Measurements from ENCODE around the gene DOCK9.

Gene DOCK9

GRCh38 chr13:98810746-98811145, 167.1 kb downstream of the DOCK9 start:
- no peak for TF ChIP-seq ZNF274 (IDR thresholded peaks at IDR 0.05; ENCODE audit: low read depth, low read length)

GRCh38 chr13:98809345-98809777, 168.5 kb downstream of the DOCK9 start:
- H3K4me3 ChIP-seq (ENCODE audit: low read length): no peak overlapping the region
- TF ChIP-seq ZNF274 (IDR thresholded peaks at IDR 0.05; ENCODE audit: low read depth, low read length): no peak

More at GRCh38 chr13:98810746-98811145, 167.1 kb downstream of the DOCK9 start:
- no peak overlapping the region for H3K4me3 ChIP-seq (ENCODE audit: low read length)

DNA sequence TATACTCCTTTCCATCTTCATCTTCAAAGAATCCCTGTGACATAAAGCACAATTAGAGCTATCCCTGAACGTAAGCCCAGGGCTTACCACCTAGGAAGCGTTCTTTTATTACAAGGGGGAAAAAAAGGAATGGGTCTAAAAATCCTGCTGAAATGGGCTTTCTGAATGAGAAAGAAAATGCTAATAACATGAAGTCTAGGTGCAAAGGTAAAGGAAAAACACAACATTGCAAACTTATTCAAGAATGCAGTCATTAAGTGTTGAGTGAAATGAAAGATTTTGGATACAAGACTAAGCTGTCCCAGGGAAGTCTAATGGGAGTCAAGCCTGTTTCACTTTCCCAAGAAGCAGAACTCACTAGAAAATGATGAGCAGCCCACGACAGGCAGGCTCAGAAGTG, 170.1 kb downstream of the DOCK9 start:
- no peak overlapping the region for H3K4me3 ChIP-seq (ENCODE audit: low read length)
- no peak for TF ChIP-seq ZNF274 (IDR thresholded peaks at IDR 0.05; ENCODE audit: low read depth, low read length)

DNA sequence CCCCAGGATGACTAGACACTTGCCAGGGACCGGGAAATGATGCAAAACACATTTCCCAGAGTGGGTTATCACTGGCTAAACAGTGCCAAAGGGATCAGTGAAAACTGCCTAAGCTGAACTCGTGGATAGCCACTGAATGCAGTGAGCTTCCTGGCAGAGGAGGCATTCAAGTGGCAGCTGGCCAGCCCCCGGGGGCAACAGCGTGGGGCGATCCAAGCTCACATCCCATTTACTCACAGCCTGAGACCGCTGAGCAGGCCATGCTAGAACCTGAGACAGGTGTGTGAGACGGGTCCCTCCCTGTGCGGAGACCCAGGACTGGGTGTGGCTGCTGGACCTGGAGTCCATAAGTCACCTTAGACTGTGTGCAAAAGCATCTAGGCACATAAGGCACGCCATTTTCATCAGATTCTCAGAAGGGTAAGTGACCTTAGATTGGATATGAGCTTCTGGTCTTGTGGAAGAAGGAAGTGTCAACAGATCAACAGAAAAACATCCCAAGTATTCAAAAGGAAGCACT, 173.5 kb downstream of the DOCK9 start:
- TF ChIP-seq ZNF274 (IDR thresholded peaks at IDR 0.05; ENCODE audit: low read depth, low read length): no peak
- no peak overlapping the region for H3K4me3 ChIP-seq (ENCODE audit: low read length)

GRCh38 chr13:98803921-98804320, 173.9 kb downstream of the DOCK9 start:
- no peak for TF ChIP-seq ZNF274 (IDR thresholded peaks at IDR 0.05; ENCODE audit: low read depth, low read length)

DNA sequence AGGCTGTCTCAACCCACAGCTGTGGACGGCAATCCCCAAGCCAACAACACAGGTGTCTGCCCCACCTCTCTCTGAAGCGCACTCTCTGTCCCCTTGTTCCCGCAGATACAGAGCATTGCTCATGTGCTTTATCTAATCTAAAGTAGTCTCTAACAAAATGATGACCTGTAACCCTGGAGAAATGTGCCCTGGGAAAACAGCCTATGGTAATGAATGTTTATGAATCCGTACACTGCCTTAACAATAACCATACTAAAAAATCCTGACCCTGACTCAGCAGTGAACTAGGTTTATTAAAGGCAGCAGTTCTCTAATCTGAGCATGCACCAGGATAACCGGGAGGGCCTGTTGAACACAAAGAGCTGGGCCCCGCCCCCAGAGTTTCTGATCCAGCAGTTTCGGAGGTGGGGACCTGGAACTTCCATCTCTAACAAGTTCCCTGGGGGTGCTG, 174.7 kb downstream of the DOCK9 start:
- no peak for TF ChIP-seq ZNF274 (IDR thresholded peaks at IDR 0.05; ENCODE audit: low read depth, low read length)
- H3K4me3 ChIP-seq (ENCODE audit: low read length): no peak overlapping the region

More at GRCh38 chr13:98803921-98804320, 173.9 kb downstream of the DOCK9 start:
- no peak overlapping the region for H3K4me3 ChIP-seq (ENCODE audit: low read length)

GRCh38 chr13:98802559-98802958, 175.3 kb downstream of the DOCK9 start:
- H3K4me3 ChIP-seq (ENCODE audit: low read length): no peak overlapping the region
- no peak for TF ChIP-seq ZNF274 (IDR thresholded peaks at IDR 0.05; ENCODE audit: low read depth, low read length)

DNA sequence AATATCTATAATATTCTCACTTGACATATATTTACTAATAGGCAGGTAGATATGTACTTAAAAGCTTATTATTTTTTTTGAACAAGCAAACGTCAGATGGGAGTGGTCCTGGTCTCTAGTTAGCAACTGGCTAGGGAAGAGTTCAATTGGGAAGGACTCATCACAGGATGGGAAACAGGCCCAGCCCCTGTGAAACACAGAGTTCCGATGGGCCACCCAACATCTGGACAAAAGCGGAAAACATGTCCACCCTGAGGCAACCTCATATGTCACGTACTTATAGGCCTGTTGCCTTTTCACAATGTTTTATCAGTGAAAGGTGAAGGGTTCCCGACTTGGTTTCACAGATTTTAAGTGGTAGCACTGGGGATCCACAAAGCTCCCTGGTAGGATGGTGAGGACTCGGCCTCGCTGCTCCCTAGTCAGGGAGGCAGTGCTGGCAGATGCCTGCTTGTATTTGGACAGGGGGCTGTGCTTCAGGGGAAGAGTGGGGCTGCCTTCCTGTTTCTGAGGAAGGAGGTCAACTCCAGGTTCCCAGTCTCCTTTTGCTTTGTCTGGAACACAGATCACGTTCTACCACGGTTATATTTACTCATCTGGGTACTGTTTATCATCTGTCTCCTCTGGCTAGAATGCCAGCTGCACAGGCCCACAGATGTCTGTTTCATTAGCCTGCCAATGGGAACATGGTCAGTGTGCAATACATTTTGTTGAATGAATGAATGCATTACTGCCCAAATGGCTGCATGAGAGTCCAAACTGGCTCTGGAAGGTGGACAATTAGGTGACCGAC, 176.0 kb downstream of the DOCK9 start:
- H3K4me3 ChIP-seq (ENCODE audit: low read length): no peak overlapping the region
- TF ChIP-seq ZNF274 (IDR thresholded peaks at IDR 0.05; ENCODE audit: low read depth, low read length): no peak

- no peak for TF ChIP-seq ZNF274 (IDR thresholded peaks at IDR 0.05; ENCODE audit: low read depth, low read length)
- H3K4me3 ChIP-seq (ENCODE audit: low read length): no peak overlapping the region
Observed at GRCh38 chr13:98800078-98800477, 177.8 kb downstream of the DOCK9 start.

DNA sequence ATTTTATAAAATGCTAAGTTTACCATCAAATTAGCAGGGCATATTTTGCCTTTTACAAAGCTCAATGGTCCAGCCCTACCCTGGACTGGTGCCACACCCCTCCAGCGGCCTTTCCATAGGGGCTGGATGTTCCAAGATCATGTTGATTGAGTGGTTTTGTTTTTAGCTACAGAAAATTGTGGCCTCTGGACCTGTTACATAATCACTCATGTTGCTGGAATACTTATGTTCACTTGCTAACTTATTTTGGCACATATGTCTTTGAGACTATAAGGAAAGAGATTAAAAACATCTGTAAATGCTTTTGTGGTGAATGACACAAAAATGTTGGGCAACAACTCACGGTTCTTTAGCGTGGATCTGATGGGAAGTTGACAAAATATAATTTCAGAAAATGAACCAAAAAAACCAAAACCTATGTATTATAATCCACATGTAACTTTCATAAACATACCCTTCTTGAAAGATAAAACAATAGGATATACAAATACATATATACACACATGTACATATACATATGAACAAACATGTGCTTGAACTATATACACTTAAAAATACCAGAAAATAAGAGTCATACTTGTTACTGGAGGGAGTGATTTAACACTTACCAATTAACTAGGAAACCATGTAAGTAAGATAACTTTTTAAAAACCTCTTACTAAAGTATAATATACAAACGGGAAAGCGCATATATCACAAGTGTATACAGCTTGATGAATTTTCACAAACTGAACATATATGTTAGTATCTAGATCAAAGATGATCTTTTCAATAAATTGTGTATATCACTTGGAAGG, 178.8 kb downstream of the DOCK9 start:
- no peak overlapping the region for H3K4me3 ChIP-seq (ENCODE audit: low read length)
- no peak for TF ChIP-seq ZNF274 (IDR thresholded peaks at IDR 0.05; ENCODE audit: low read depth, low read length)

GRCh38 chr13:98797456-98797855, 180.4 kb downstream of the DOCK9 start:
- H3K4me3 ChIP-seq (ENCODE audit: low read length): no peak overlapping the region
- no peak for TF ChIP-seq ZNF274 (IDR thresholded peaks at IDR 0.05; ENCODE audit: low read depth, low read length)

DNA sequence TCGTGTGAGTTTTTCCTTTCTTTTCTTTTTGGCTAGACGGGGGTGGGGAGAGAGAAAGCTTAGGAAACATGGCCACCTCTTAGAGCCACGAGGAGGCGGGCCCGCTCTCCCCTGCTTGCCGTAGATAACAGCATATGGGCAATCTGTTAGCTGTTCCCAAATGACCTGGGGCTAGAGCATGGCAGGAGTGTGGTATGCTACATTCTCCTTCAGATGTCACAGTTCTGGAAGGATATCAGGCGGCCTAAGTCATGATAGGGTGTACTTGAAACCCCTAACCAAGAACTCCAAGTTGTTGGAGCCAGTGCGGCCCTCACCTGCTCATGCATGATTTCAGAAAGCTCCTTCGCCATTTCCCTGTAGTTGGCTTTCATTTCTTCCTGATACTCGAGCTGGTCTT, 181.1 kb downstream of the DOCK9 start:
- no peak for TF ChIP-seq ZNF274 (IDR thresholded peaks at IDR 0.05; ENCODE audit: low read depth, low read length)
- H3K4me3 ChIP-seq (ENCODE audit: low read length): no peak overlapping the region

DNA sequence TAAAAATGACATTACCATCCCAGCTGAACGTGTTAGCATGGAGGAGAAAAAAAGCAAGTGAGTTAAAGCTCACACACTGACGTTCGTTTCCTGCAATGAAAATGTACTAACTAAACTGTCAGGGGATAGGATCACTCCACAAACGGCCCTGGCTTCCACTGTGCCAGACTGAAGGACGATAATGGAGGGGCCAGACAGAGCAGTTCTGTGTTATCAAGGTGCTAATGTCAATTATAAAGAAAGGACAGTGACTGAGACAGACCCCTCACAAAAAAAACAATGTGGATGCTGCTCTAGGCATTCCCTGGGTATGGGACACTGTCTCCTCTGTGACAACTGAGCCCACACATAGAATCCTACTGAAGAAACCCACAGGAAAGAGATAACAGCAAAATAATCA, 181.7 kb downstream of the DOCK9 start:
- no peak overlapping the region for H3K4me3 ChIP-seq (ENCODE audit: low read length)
- TF ChIP-seq ZNF274 (IDR thresholded peaks at IDR 0.05; ENCODE audit: low read depth, low read length): no peak

GRCh38 chr13:98795220-98795619, 182.6 kb downstream of the DOCK9 start:
- TF ChIP-seq ZNF274 (IDR thresholded peaks at IDR 0.05; ENCODE audit: low read depth, low read length): no peak

GRCh38 chr13:98794498-98794897, 183.4 kb downstream of the DOCK9 start:
- H3K4me3 ChIP-seq (ENCODE audit: low read length): no peak overlapping the region
- TF ChIP-seq ZNF274 (IDR thresholded peaks at IDR 0.05; ENCODE audit: low read depth, low read length): no peak

More at GRCh38 chr13:98795220-98795619, 182.6 kb downstream of the DOCK9 start:
- no peak overlapping the region for H3K4me3 ChIP-seq (ENCODE audit: low read length)

Measured in GM08714 (cell line).